MCF 10A (cell line): ENCODE data around the gene PLXNB3. TPM values are rescaled to one million over a fixed set of nuclear protein-coding genes. Genes with fewer than 3 reads are reported as not detected.

Experiments
- BruUV-seq: library from RNA; stranded (reverse); fragments of 400-500 nt; replicated peaks from 2 replicates; lab custom pipeline; 2021; lab: Mats Ljungman, UMichigan
- CTCF ChIA-PET: fragments of 300-600 bp; sonication (Branson Sonifier 250); formaldehyde crosslinking; extraction: SDS; loops from one replicate; lab custom pipeline; 2021; ENCODE audit warnings: antibody characterized with exemption, inconsistent platforms; lab: Yijun Ruan, JAX
- POLR2A ChIA-PET: fragments of 300-600, 350-650 bp; sonication (Branson Sonifier 250); formaldehyde crosslinking; extraction: SDS; loops from one replicate; lab custom pipeline; 2020; ENCODE audit warnings: antibody characterized with exemption, inconsistent platforms; lab: Yijun Ruan, JAX
- DNase-seq: peaks from one replicate; pipeline ENCODE4 v3.0.0-alpha.2; 2018; ENCODE audit not compliant: unreplicated experiment
- H3K27ac Mint-ChIP-seq: one replicate; pipeline ENCODE4 v1.8.0; 2022; ENCODE audit warnings: mild to moderate bottlenecking, low read depth, mixed read lengths; ENCODE audit not compliant: unreplicated experiment
- H3K27me3 Mint-ChIP-seq: one replicate; pipeline ENCODE4 v1.8.0; 2022; ENCODE audit warnings: mixed read lengths; ENCODE audit not compliant: insufficient read depth, unreplicated experiment
- H3K36me3 Mint-ChIP-seq: one replicate; pipeline ENCODE4 v1.8.0; 2022; ENCODE audit warnings: mild to moderate bottlenecking, moderate library complexity, mixed read lengths; ENCODE audit not compliant: insufficient read depth, unreplicated experiment
- H3K4me1 Mint-ChIP-seq: one replicate; pipeline ENCODE4 v1.8.0; 2022; ENCODE audit warnings: mixed read lengths; ENCODE audit not compliant: insufficient read depth, unreplicated experiment
- H3K4me3 Mint-ChIP-seq: one replicate; pipeline ENCODE4 v1.8.0; 2022; ENCODE audit warnings: mild to moderate bottlenecking, moderate library complexity, mixed read lengths; ENCODE audit not compliant: unreplicated experiment
- H3K9me3 Mint-ChIP-seq: one replicate; pipeline ENCODE4 v1.8.0; 2022; ENCODE audit warnings: mixed read lengths; ENCODE audit not compliant: unreplicated experiment
- intact Hi-C: fragments of 100-400 bp; cut with micrococcal nuclease; formaldehyde crosslinking; loops from 2 replicates; pipeline ENCODE4 v1.14.1; 2022
- total RNA-seq: library from RNA; stranded (reverse); gene quantifications from 2 replicates; pipeline ENCODE4 v1.2.3, GENCODE V29; 2022
- TF ChIP-seq, protein P1 (sequence below): fragments of 200-600 bp; IDR thresholded peaks from one replicate; pipeline ENCODE4 v1.8.0; 2022; ENCODE audit warnings: antibody characterized with exemption, mild to moderate bottlenecking; ENCODE audit not compliant: unreplicated experiment

Gene PLXNB3
- total RNA-seq, 1 experiment from 2014 or later: 7.2 TPM

DNA sequence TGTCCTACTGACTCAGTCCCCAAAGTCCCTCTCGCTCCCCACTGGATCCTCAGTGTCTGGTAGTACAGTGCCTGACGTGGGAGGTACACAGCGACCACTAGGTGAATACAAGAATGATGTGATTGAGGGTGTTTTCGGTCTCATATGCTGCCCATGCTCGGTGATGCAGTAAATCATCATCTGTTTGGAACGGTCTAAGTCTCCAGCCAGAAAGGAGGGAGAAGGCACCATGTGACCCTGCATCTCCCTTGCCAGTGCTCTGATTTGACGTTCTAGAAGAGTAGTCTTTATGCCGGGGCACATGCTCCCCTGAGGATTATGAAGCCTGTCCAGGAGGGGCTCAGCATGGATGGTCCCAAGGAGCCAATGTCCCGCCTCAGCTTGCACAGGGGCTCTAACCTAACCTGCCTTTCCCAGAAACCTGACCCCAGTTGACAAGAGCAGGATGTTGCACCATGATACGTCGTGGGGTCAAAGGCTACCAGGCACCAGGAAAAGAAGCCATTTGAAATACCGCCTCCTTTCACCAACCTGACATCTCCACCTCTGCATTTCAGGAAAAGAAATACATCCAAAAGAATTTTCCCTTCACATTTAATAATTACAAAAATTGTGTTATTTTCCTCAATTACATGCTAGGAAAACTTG is 13.8 kb upstream of the PLXNB3 start:
- no peaks in the 10 kb centered on the region for H3K4me1 Mint-ChIP-seq
- intact Hi-C loops: no loop called here
- TF ChIP-seq, protein P1, sequence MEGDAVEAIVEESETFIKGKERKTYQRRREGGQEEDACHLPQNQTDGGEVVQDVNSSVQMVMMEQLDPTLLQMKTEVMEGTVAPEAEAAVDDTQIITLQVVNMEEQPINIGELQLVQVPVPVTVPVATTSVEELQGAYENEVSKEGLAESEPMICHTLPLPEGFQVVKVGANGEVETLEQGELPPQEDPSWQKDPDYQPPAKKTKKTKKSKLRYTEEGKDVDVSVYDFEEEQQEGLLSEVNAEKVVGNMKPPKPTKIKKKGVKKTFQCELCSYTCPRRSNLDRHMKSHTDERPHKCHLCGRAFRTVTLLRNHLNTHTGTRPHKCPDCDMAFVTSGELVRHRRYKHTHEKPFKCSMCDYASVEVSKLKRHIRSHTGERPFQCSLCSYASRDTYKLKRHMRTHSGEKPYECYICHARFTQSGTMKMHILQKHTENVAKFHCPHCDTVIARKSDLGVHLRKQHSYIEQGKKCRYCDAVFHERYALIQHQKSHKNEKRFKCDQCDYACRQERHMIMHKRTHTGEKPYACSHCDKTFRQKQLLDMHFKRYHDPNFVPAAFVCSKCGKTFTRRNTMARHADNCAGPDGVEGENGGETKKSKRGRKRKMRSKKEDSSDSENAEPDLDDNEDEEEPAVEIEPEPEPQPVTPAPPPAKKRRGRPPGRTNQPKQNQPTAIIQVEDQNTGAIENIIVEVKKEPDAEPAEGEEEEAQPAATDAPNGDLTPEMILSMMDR: no peak
- peaks cover 33% of the 10 kb centered on the region for H3K27me3 Mint-ChIP-seq
- H3K4me3 Mint-ChIP-seq: no peak overlapping the region
- CTCF ChIA-PET: no interaction called here
- peaks cover 2% of the 10 kb centered on the region for H3K36me3 Mint-ChIP-seq
- no peak for DNase-seq
- POLR2A ChIA-PET: no interaction called here
- H3K27ac Mint-ChIP-seq: no peak overlapping the region
- no TSS peak for BruUV-seq
- peaks cover 17% of the 10 kb centered on the region for H3K9me3 Mint-ChIP-seq

DNA sequence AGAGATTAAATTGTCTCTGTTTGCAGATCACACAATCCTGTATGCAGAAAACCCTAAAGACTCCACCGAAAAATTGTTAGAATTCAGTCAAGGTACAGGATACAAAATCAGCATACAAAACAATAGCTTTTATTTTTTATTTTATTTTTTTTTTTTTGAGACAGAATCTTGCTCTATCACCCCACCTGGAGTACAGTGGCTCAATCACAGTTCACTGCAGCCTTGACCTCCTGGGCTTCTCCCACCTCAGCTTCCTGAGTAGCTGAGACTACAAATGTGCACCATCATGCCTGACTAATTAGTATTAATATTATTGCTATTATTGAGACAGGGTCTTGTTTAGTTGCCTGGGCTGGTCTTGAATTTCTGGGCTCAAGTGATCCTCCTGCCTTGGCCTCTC is 8.9 kb upstream of the PLXNB3 start:
- TF ChIP-seq, protein P1: no peak
- DNase-seq: no peak
- Mint-ChIP-seq H3K27ac (no peak overlapping the region), H3K4me3 (no peak overlapping the region), H3K27me3 (peaks cover 4% of the 10 kb centered on the region), H3K4me1 (no peaks in the 10 kb centered on the region), H3K9me3 (peaks cover 1% of the 10 kb centered on the region), H3K36me3 (no peaks in the 10 kb centered on the region)
- CTCF ChIA-PET: interaction anchor here (0.5 to 1.0 kb wide), 6 partner anchors 8 to 595 kb away, joined by 3 to 6 read pairs (median 3); partner anchors contain the start of gene NAA10
- BruUV-seq: no TSS peak
- POLR2A ChIA-PET: interaction anchor here (0.6 kb wide), 1 partner anchor 563 kb away, joined by 3 read pairs; no protein-coding TSS in a partner anchor
- intact Hi-C loops: no loop called here

DNA sequence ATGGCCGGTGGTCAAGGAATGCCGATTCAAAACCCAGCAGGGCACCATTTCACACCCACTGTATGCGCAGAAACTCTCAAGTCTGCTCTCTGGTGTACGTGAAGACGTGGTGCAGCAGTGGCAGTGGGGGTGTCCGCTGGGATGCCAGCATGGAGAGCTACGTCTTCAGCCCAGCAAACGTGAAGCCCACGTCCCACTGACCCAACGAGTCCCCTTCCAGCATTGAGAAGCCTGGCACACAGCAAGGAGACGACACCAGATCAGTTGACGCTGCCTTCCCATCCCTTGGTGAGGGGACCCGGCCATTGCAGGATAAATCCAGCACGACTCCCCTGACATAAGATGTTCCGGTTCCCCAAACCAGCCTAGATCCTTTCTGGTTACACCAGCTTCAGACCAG is 2.2 kb upstream of the PLXNB3 start:
- H3K9me3 Mint-ChIP-seq: no peaks in the 10 kb centered on the region
- no peak for DNase-seq
- intact Hi-C loops: loop anchor here (5.0 kb wide), 1 partner anchor 770 kb away; no protein-coding TSS in a partner anchor
- BruUV-seq: no TSS peak
- no peaks in the 10 kb centered on the region for H3K36me3 Mint-ChIP-seq
- ChIA-PET CTCF (interaction anchor here (0.9 to 6.6 kb wide), 3 partner anchors 122 to 206 kb away, joined by 3 to 51 read pairs (median 9); no protein-coding TSS in a partner anchor), POLR2A (no interaction called here)
- no peaks in the 10 kb centered on the region for H3K27me3 Mint-ChIP-seq
- peaks cover 6% of the 10 kb centered on the region for H3K4me1 Mint-ChIP-seq
- H3K27ac Mint-ChIP-seq: no peak overlapping the region
- no peak overlapping the region for H3K4me3 Mint-ChIP-seq
- TF ChIP-seq, protein P1: no peak

DNA sequence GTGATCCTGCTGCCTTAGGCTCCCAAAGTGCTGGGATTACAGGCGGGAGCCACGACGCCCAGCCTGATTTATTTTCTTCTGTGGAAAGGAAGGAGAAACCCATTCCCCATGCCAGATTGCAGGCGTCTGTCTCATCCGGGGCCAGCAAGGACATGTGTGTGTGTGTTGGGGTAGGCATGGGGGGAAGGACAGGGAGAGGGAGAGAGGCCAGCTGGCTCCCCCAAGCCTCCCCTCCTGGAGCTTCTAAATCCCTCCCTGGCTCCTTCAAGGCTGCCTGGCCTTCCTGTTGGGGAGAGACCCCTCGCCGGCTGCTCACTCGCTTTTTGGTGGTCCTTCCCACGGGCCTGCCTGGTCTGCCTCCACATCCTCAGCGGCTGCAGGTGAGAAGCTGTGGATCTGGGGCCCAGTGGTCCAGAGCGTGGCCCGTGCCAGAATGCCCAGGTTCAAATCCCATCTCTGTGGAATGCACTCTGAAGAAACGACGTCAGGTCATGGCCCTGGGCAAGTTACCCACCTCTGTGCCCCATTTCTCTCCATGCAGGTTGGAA is 1.3 kb upstream of the PLXNB3 start:
- DNase-seq: no peak
- no peaks in the 10 kb centered on the region for H3K9me3 Mint-ChIP-seq
- ChIA-PET CTCF (interaction anchor here (0.6 to 6.6 kb wide), 16 partner anchors 15 to 857 kb away, joined by 3 to 51 read pairs (median 3); partner anchors contain the start of gene ATP2B3), POLR2A (interaction anchor here (0.6 to 1.5 kb wide), 4 partner anchors 54 to 410 kb away, joined by 3 to 8 read pairs (median 4); no protein-coding TSS in a partner anchor)
- H3K4me3 Mint-ChIP-seq: no peak overlapping the region
- intact Hi-C loops: loop anchor here (5.0 kb wide), 1 partner anchor 770 kb away; no protein-coding TSS in a partner anchor
- H3K4me1 Mint-ChIP-seq: peaks cover 6% of the 10 kb centered on the region
- no peaks in the 10 kb centered on the region for H3K36me3 Mint-ChIP-seq
- H3K27me3 Mint-ChIP-seq: no peaks in the 10 kb centered on the region
- no peak overlapping the region for H3K27ac Mint-ChIP-seq
- TF ChIP-seq, protein P1: no peak
- no TSS peak for BruUV-seq
